ENCODE results near the gene MNT. TPM values are rescaled to one million over a fixed set of nuclear protein-coding genes. Genes with fewer than 3 reads are reported as not detected.

MNT gene
- total RNA-seq, 1 donor from 2014 or later: 32.6 TPM

- H3K4me1 ChIP-seq: peaks cover 7% of the 10 kb centered on the region
- H3K27me3 ChIP-seq (ENCODE audit: low read depth): no peaks in the 10 kb centered on the region
- ATAC-seq (no peak), DNase-seq (no peak)
- no peak overlapping the region for H3K4me3 ChIP-seq
- intact Hi-C loops (cut with DNase I): no loop called here
- no peaks in the 10 kb centered on the region for H3K9me3 ChIP-seq
- H3K36me3 ChIP-seq: peaks cover 63% of the 10 kb centered on the region
- no peak for TF ChIP-seq CTCF (IDR thresholded peaks at IDR 0.05)
- H3K27ac ChIP-seq: no peak overlapping the region
These were observed 33.9 kb downstream of the MNT start for GRCh38 chr17:2366747-2367494.

- intact Hi-C loops (cut with DNase I): no loop called here
- ATAC-seq: no peak
- Histone ChIP-seq H3K27me3 (ENCODE audit: low read depth) (no peaks in the 10 kb centered on the region), H3K4me3 (no peak overlapping the region), H3K27ac (no peak overlapping the region), H3K4me1 (peaks cover 7% of the 10 kb centered on the region), H3K9me3 (no peaks in the 10 kb centered on the region), H3K36me3 (peaks cover 51% of the 10 kb centered on the region)
- TF ChIP-seq CTCF (IDR thresholded peaks at IDR 0.05): no peak
- no peak for DNase-seq
These were observed 35.7 kb downstream of the MNT start for GRCh38 chr17:2365132-2365531.

- Histone ChIP-seq H3K9me3 (no peaks in the 10 kb centered on the region), H3K27ac (no peak overlapping the region), H3K36me3 (peaks cover 50% of the 10 kb centered on the region), H3K27me3 (ENCODE audit: low read depth) (no peaks in the 10 kb centered on the region), H3K4me3 (no peak overlapping the region), H3K4me1 (peaks cover 7% of the 10 kb centered on the region)
- no peak for DNase-seq
- TF ChIP-seq CTCF (IDR thresholded peaks at IDR 0.05): no peak
- intact Hi-C loops (cut with DNase I): no loop called here
- no peak for ATAC-seq
These were observed 36.1 kb downstream of the MNT start for GRCh38 chr17:2364763-2365116.

GRCh38 chr17:2363851-2364762 is 36.8 kb downstream of the MNT start:
- no peaks in the 10 kb centered on the region for H3K9me3 ChIP-seq
- intact Hi-C loops (cut with DNase I): no loop called here
- H3K27me3 ChIP-seq (ENCODE audit: low read depth): no peaks in the 10 kb centered on the region
- no peak for TF ChIP-seq CTCF (IDR thresholded peaks at IDR 0.05)
- H3K4me1 ChIP-seq: peaks cover 7% of the 10 kb centered on the region
- ATAC-seq (peak in 1 of 2 donors; percentile 10), DNase-seq (no peak)
- peaks cover 50% of the 10 kb centered on the region for H3K36me3 ChIP-seq
- no peak overlapping the region for H3K4me3 ChIP-seq
- no peak overlapping the region for H3K27ac ChIP-seq

- Histone ChIP-seq H3K4me1 (peaks cover 7% of the 10 kb centered on the region), H3K27ac (no peak overlapping the region), H3K9me3 (no peaks in the 10 kb centered on the region), H3K36me3 (peaks cover 50% of the 10 kb centered on the region), H3K27me3 (ENCODE audit: low read depth) (no peaks in the 10 kb centered on the region), H3K4me3 (no peak overlapping the region)
- intact Hi-C loops (cut with DNase I): no loop called here
- no peak for DNase-seq
- no peak for TF ChIP-seq CTCF (IDR thresholded peaks at IDR 0.05)
- no peak for ATAC-seq
These were observed 37.5 kb downstream of the MNT start for GRCh38 chr17:2363318-2363717.
